ENCODE results near the gene GAB1.
A peak's percentile ranks its signal among the peaks of the same experiment; 100 is the strongest.

GAB1 gene

DNA sequence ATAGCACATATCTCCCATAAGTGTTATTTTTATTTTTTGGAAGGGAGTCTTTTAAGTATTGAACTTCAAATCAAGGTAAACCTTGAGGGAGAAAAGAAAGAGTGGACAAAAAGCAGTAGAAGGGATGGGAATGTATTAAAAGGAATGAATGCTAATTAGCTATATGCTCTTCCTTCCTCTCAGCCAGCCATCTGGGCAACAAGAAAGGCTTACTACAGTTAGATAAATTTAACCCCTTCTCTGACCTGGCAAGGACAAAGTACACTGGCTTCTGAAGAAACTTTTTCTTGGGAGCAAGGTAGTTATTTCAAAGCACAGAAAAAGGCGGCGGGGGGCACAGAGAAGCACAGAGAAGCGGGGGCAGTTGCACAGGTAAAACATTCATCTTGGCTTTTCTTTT lies 54.6 kb downstream of the GAB1 start:
- peak; percentile 15 for DNase-seq

DNA sequence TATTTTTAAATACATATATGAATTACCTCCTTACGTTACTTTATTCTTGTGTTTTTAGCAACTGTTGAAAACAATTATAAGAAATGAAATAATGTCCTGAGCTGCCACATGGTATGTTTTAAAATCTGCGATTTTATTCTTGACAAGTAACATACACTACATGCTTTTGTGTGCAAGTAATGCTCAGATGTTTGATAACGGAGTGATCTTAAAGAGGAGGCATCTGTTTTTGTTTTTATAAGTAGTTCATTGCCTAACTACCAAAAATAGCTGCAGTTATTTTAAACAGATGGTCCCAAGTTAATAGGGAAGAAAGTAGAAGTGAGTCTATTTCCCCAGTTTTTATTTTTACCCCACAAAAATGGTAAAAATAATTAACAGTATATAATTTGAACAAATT lies 55.2 kb downstream of the GAB1 start:
- peak; percentile 7 for DNase-seq

DNA sequence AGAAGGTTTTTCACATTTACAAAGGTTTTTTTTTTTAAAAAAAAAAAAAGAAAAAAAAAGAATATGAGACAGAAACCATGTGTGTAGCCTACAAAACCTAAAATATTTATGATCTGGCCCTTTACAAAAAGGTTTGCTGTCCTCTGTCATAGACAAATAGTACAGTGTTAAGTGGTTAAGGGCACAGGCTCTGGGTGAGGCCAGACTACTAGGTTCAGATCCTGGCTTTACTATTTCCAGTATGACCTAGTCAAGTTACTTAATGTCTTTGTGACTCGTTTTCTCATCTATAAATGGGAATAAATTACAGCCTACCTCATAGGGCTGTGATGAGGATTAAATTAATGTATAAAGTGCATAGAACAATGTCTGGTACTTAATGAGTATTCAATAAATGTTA lies 56.5 kb downstream of the GAB1 start:
- DNase-seq = no peak

DNA sequence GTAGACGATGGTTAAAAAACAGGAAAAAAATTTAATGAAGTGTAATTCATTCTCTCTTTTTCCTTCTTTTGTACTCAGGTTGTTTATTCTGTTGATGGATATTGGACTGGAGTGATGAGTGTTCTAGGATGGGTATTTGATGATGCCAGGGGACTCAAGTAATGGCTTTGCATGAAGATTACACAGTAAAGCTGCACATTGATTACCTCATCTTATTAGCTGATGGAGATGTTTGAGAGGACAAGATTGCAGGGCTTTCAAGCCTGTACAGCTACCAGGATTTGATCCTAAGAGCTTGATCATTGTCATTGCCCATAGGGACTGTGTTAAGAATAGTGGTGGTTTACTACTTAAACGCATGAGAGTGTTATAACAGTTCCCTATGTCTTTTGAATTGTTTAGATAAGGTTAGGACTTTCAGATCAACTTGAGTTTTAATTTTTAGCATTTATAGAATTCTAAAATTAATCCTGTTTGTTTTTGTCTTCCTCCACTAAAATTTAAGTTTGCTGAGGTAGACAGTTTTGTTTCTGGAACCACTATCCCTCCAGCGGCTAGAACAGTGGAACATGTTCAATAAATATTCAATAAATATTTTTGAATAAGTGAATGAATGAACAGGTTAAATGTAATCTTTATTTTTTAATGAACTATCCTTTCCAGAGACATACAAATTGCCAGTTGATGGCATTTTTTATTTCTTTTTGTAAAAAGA lies 58.2 kb downstream of the GAB1 start:
- DNase-seq = no peak

DNA sequence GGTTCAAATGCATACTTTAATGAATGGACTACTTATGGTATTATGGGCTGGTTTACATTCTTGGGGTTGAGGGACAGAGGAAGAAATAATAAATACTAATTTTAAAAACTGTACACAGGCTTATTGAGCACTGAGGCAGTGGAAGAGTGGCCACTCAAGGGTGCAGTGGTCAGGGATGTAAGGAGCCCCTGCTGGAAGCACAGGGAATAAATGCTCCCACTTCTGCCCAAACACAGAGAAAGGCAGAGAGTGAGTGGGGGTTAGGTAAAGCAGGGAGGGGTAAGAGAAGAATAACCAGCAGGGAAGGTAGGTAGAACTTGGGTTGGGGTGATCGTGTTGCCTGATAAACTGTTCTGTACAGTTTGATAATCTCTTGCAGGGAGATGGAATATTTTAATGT lies 60.0 kb downstream of the GAB1 start:
- DNase-seq = no peak

DNA sequence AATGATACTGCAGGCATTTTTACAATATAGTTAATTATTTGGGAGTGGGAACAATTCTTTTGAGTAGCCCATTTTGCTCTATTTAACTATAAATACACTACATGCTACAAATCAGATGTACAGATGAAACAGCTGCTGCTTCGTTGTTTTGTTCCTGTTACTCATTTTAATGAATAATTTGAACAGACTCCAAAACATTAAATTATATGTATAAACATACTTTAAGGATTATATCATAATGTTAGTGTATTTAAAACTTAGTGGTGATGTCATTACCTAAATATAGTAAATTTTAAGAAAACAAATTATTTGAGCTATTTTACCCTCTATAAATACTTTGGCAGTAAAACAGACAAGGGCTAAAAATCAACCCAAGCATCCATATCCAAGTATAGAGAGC lies 60.7 kb downstream of the GAB1 start:
- DNase-seq = no peak

DNA sequence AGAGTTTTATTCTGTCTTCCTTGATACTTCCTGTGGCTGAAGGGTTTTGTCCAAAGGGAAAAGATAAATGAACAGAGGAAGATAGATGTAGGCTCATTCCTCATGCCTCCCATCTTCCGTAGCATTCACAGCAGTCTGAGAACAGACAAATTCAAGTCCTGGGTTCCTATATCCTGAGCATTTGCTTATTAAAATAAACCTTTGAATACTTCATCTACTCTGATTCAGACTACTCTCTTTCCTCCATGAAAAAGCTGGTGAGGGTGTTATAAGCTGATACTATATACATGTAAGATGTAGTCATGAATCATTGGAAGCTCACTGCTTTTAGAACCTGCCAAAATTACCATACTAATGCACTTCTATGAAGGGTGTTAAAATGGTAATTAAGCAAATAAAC lies 61.2 kb downstream of the GAB1 start:
- DNase-seq = no peak

DNA sequence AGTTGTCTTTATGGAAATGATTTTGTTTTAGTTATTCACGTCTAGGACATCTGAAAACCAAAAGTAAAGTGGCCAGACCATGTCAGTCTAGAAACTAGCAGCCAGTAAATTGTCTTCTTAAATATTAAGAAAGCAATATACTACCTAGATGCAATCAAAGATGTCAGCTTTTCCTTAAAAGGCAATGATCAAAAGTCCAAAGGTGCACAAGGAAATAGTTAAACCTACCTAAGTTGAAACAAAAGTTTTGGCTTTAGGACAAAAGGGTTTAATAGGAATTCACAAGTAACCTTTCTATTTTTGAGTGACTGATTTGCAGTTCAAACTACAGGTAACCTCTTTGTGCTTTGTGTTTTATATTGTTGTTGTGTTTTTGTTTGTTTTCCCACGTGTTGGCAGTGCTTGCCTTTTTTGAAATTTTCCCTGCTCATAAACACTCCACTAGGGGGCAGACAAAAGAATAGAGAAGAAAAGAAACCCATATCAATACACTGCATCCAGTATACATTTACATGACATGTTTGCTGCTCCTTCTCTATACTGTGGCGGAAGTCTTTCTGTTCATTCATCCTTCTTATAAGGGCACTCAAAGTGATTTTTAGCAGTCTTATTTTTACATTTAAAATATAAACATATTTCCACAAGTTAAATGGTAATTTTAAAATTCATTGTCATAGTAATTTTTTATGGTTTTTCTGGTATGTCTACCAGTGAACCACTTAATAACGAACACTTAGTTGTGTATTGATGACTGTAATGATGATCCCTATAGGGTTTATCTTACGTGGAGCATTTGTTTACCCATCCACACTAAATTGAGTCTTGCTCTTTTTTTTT lies 62.7 kb downstream of the GAB1 start:
- DNase-seq = no peak

DNA sequence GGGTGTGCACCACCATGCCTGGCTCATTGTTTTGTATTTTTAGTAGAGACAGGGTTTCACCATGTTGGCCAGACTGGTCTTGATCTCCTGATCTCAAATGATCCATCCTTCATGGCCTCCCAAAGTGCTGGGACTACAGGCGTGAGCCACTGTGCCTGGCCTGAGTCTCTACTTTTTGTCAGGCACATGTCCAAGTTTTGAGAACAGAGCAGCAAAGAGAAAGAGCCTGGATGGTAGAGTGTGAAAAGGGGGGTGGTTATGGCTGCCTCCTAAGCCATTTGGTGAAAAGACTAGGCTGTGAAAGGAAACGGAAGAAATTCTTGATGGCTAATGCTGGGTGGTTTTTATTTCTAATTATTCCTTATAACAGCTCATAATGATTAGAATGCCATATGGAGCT lies 63.4 kb downstream of the GAB1 start:
- no peak for DNase-seq

DNA sequence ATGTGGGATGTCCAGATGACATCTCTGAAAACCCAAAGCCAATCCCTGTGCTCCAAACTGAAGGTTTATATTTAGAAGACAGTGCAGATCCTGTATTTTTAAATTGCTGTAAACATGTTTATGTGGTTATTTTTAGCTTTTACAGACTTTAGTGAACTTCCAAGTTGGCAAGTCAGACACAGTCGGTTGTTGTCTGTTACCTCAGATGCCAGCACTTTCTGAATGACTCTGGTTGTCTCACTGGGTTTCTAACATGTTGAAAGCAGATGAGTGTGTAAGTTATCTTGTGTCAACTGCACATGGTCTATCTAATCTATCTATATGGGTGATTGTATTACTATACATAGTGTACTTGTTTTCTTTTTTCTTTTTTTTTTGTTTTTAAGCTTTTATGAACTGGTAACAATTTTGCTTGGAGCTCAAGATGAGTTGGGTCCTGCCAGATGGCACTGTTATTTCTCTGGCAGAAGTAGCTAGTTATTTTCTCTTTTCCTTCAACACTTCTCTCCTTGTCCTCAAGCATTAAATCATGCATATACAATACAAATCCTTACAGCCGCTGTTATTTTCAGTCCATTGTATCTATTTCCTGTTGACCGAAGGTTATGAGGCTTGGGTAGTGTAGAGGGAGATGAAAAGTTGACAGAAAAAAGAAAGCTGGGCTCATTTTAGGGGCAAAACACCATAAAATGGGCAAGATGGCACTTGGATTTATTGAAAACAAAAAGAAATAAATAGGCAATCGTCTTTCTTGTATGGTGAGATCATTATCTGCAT lies 66.3 kb downstream of the GAB1 start:
- no peak for DNase-seq

DNA sequence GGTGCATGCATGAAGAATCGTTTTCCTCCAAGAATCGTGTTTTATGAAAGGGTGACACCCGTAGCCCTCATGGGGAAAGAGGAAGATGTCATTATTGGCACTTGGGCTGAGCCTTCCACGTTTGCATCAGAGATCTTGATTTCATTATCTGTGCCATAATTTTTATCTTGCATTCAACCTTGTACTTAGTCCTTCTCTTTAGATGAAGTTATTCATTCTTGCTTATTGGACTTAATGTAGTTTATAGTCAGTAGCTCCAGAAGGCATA lies 66.8 kb downstream of the GAB1 start:
- DNase-seq = no peak

DNA sequence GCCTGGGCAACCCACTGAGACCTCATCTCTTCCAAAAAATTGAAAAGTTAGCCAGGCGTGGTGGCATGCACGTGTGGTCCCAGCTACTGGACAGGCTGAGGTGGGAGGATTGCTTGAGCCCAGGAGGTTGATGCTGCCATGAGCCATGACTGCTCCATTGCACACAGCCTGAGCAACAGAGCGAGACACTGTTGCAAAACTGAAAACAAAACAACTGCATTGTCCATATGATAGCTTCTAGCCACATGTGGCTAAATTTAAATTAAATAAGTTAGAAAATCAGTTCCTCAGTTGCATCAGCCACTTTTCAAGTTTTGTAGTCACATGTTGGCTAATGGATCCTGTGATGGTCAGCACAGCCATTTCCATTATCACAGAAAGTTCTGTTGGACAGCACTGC lies 67.9 kb downstream of the GAB1 start:
- DNase-seq = no peak

DNA sequence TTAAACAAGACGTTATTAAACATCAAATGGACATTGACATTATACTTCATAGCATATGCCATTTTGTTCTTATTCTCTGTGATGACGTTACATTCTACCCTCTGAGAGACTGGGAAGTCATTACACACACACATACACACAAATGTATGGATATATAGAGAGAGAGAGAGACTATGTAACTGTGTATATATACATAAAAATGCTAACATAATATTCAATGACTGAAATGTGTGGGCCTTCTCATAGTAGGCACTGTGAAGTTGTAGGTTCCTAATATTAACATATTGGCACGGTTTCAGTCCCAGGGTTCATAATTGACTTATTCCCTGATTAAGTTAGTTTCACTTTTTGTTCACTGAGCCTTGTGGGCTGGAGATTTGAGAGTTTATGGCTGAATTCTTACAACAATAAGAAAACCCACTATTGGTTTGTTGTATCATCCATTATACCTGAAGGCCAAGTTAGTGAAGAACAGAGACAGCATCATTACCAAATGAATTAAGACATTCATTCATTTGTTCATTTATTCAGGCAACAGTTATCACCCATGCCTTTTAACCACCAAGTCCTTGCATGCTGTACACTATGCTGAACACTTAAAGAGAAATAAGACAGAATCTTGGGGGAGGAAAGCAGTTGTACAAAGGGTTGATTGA lies 68.5 kb downstream of the GAB1 start:
- DNase-seq = no peak

DNA sequence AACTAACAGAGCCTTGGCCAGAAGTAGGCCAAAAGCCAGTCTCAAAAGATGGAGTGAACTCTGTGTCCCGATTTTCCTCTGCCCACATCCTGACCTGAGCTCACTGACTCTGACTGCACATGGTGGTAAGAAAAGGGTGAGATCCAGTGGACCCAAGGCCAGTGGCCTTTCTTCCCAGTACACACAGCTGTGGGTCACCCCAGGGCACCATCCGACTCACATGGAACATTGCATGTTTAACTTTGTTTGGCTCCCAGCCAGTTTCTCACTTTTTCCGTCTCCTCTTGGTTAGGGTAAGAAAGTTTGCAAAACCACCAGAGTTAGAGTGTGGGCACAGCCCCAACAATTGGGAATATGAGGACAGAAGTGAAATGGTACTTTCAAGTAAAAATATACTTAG lies 69.8 kb downstream of the GAB1 start:
- DNase-seq = no peak

DNA sequence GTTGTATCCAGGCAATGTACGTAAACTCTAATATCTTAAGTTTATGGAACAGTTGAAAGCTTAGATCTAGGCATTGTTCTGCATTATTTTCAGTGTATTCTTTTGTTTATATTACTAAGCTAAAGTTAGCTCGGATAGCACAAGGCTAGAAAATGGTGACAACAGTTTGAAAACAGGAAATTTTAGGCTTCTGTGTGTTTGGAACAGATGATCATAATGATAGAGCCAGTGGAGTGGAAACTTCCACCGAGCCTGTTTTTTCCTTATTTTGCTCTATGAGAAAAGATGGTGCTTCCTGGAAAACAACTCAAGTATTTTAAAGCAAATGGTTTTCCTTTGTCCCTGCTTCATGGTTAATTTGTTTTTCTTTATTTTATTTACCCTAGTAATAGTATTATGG lies 70.8 kb downstream of the GAB1 start:
- DNase-seq = no peak

DNA sequence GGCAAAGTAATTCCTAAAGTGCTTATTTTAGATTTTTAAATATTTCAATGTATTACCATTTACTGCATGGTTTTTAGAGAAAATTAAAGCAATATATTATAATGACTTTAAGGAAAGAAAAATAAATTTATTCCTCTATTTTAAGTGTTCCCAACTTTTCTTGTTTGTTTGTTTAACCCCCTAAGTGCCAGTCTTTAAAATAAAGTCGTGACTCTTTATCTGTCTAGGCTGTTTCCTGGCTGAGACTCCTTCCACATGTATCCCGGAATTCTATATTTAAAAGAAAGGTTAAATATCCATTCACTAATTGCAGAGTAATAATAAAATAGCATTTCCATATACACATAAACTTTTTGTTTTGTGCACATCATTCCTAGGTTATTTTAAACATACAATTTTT lies 71.2 kb downstream of the GAB1 start:
- no peak for DNase-seq

DNA sequence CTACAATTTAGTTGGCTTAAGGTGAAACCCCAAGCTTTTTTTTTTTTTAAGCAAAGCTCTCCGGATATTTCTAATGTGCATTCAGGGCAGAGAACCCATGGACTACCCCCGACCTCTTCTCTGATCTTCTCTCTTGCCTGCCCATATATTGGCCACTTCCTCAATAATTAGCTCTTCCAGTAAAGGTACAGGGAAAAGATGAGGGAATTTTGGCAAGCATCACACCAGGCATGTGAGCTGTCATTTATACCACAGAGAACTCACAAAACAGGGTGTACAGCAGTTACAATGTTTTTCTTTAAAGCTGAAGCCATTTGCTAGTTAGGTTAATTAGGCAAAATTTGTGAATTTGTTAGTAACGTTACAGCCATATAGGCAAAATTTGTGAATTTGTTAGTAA lies 73.3 kb downstream of the GAB1 start:
- DNase-seq = no peak

DNA sequence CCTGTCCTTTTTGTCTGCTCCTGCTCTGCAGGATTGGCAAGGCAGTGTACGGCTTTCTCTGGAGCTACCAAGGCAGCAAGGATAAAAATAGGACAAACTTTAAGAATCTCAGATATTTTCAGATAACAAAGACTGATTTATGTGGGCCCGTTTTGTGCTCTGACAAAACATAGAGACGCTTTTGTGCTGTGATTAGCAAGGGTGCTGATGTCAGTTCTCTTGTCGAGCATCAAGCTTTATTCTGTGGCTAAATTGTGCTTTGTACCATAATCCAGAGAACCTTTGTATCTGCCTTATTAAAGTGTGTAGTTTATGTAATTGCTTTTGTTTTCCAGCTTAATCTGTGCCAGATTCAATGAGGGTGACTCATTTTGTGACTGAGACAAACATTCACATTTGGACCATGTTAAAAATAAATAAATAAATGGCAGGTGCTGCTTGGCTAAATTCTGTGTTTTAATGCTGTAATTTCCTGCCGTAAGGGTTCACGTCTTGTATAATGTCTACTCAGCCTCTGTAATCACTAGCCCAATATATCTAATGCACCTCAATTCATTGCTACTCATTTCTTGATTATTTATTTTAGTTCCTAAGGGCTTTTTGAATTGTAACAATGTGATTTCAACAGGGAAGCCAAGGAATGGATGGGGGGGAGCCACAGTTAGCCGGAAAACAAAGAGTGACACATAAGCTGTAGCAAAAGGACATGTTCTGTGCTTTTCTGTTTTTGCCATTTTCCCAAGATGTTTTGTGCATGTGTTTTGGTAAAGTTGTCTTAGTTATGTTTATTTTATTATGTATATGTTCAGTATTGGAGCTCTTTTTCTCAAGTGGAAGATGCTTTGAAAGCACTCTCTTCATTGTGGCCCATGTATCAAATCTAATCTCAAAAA lies 75.1 kb downstream of the GAB1 start:
- DNase-seq = no peak

DNA sequence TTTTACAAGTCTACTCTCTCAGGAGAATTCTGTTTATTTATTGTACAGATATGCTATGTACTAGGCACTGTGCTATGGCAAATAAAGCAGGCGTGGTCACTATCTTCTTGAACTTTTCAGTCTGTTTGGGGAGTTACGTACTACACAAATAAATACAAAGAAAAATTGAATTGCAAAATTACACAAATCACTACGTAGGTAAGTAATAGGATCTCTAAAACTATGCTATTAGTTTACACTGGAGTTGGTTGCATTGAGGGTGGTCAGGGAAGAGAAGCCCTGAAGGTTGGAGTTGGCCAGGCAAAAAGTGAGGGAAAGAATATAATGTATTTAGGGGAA lies 75.7 kb downstream of the GAB1 start:
- no peak for DNase-seq

DNA sequence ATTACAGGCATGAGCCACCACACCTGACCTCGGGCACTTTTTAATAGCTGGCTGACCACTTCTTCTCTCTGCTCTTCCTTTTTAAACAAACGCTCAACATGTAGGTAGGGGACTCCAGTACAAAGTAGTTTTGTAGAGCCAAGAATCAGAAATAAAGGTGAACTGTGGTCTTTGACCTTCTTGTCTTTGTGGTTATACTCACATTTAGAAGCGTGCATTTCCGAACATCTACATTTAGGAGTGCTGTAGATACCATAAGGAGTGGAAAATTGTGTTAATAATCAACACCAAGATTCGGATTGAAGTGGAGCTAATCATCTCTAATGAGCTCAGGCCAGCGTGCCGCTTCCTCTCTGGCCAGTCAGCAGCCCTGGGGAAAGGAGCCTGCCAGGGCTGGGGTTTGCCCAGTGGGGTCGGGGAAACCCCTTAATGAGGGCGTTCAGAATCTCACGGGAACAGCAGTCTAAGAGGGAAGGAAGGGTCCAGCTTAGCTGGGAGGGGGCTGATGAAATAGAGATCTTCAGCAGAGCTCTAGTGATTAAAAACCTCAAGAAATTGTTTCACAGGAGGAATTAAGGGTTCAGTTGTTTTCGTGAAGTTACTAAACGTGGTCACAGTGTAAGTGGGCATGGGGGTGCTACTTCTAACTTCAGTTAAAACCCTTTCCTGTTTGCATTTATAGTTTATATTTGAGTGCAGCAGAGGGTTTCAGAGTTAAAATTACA lies 81.2 kb downstream of the GAB1 start:
- DNase-seq = no peak

DNA sequence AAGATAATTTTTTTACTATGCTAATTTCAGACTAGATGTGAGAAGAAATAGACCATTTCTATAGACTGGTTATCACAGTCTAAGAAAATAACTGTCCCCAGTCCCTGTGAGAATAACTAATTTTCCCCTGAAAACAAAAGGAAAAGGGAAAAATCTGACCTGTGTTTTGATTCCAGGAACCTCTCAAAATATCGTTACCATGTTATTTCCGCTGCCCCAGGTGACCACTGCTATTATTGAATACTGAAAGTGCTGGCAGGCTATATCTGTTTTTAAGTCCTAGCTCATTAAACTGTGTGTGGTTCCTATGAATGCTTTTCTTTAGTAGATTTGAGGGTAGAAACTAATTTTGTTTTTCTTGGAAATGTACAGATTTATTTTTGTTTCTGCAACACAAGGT lies 83.6 kb downstream of the GAB1 start:
- no peak for DNase-seq

DNA sequence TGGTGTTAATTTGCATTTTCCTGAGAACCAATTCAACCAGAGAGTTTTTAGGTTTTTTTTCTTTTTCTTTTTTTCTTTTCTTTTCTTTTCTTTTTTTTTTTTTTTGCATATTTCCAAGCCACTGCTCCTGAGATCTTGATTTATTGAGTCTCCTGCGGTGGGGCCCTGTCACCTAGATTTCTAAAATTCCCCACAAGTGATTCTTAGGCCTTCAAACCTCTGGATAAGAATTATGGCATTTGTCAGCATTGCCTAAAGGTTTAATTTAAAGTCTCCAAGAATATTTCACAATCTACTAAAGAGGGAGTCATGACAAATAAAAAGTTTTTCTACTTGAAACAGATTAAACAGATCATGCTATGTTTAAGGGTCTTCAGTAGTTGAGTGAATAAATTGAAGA lies 84.9 kb downstream of the GAB1 start:
- DNase-seq = no peak
